ENCODE data around the gene SUSD6.

GRCh38 chr14:69594846-69595245 is 16.6 kb upstream of the SUSD6 start:
- TF ChIP-seq POLR2AphosphoS5 (IDR thresholded peaks at IDR 0.05; ENCODE audit: low read depth, low read length) = no peak
- no peak for TF ChIP-seq POLR2A (IDR thresholded peaks at IDR 0.05; ENCODE audit: low read depth, low read length)
- TF ChIP-seq TAF1 (IDR thresholded peaks at IDR 0.05; ENCODE audit: low read depth, low read length) = no peak
- no peak for TF ChIP-seq SPI1 (IDR thresholded peaks at IDR 0.05; ENCODE audit: low read depth, low read length)
- TF ChIP-seq PAX5 (IDR thresholded peaks at IDR 0.05; ENCODE audit: insufficient read depth, low read length, severe bottlenecking) = no peak
- TF ChIP-seq POU2F2 (IDR thresholded peaks at IDR 0.05; ENCODE audit: low read depth, low read length) = no peak

Data from GM12891 (cell line).